Astrocyte (in vitro differentiated cells and primary cell): ENCODE data around the gene LMF1.

Experiments
- EZH2 ChIP-seq: IDR thresholded peaks from 2 replicates; pipeline ENCODE4 v1.6.1; 2012; ENCODE audit warnings: mild to moderate bottlenecking, low read length, inconsistent platforms; ENCODE audit not compliant: insufficient read depth
- TF ChIP-seq, protein P1 (sequence below): IDR thresholded peaks from 2 replicates; pipeline ENCODE4 v1.5.1; 2011; ENCODE audit warnings: low read depth, mild to moderate bottlenecking, inconsistent platforms, low read length, moderate library complexity; ENCODE audit not compliant: insufficient read depth

DNA sequence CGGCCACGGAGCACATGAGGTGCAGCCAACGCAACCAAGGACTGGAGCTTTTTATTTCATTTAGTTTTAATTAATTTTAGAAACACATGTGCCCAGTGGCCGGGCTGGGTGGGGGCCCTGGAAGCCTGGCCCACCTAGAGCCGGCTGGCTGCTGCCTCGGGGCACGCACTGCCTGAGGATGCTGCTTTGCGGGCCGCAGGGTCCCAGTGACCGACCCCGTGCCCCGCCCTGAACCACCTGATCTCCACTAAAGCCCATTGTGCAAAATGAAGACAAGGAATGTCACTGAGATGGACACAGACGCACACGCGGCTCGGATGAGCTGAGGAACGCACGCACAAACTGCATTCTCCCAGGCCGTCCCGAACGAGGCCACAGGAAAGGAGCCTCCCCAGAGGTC, 39.6 kb downstream of the LMF1 start:
- TF ChIP-seq, protein P1, sequence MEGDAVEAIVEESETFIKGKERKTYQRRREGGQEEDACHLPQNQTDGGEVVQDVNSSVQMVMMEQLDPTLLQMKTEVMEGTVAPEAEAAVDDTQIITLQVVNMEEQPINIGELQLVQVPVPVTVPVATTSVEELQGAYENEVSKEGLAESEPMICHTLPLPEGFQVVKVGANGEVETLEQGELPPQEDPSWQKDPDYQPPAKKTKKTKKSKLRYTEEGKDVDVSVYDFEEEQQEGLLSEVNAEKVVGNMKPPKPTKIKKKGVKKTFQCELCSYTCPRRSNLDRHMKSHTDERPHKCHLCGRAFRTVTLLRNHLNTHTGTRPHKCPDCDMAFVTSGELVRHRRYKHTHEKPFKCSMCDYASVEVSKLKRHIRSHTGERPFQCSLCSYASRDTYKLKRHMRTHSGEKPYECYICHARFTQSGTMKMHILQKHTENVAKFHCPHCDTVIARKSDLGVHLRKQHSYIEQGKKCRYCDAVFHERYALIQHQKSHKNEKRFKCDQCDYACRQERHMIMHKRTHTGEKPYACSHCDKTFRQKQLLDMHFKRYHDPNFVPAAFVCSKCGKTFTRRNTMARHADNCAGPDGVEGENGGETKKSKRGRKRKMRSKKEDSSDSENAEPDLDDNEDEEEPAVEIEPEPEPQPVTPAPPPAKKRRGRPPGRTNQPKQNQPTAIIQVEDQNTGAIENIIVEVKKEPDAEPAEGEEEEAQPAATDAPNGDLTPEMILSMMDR: no peak
- no peak for TF ChIP-seq EZH2
